NT2/D1 (cell line): ENCODE results near the gene ZSWIM4.

Experiments
- YY1 ChIP-seq: IDR thresholded peaks from 2 replicates; pipeline ENCODE4 v1.6.1; 2011; ENCODE audit not compliant: insufficient read length, insufficient read depth
- ZNF274 ChIP-seq: IDR thresholded peaks from 2 replicates; pipeline ENCODE4 v1.6.1; 2011; ENCODE audit warnings: mild to moderate bottlenecking, low read depth, low read length

DNA sequence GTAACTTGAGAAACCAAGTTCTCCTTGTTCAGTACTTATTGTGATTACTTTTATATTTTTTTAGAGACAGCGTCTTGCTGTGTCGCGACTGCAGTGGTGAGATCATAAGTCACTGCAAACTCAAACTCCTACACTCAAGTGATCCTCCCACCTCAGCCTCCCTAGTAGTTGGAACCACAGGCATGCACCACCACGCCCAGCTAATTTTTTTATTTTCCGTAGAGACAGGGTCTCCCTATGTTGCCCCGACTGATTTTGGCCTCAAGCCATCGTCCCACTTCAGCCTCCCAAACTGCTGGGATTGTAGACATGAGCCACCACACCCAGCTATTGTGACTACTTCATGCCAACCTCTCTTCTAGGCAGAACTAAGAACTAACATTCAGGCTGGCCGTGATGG, 12.7 kb upstream of the ZSWIM4 start:
- TF ChIP-seq ZNF274 (no peak), YY1 (no peak)
